SK-N-MC (cell line): Measurements from ENCODE around the gene JMJD7.

Experiments
- EZH2 ChIP-seq: fragments of 200-600 bp; sonication (generic); IDR thresholded peaks from one replicate; pipeline ENCODE4 v1.6.1; 2017; ENCODE audit warnings: antibody characterized with exemption
- POLR2AphosphoS5 ChIP-seq: IDR thresholded peaks from 2 replicates; pipeline ENCODE4 v1.6.1; 2012; ENCODE audit warnings: mild to moderate bottlenecking, low read depth, low read length, borderline replicate concordance

- TF ChIP-seq EZH2, result no peak
- TF ChIP-seq POLR2AphosphoS5, result no peak
Observed at GRCh38 chr15:41783296-41783695, 44.6 kb upstream of the JMJD7 start.
